Lung microvascular endothelial cell (primary cell): ENCODE data around the gene IL17RB. TPM values are rescaled to one million over a fixed set of nuclear protein-coding genes. Genes with fewer than 3 reads are reported as not detected.

Experiments
- DNase-seq, 2 donors: peaks; one replicate each; pipeline versions ENCODE4 v3.0.0 to v3.0.0-alpha.2; 2010; ENCODE audit warnings: low read depth in 2 of 2
- total RNA-seq: library from RNA; depleted of rRNA; stranded (reverse); fragments of >200 nt; gene quantifications from 2 replicates; pipeline ENCODE4 v1.2.1, GENCODE V29; 2014

IL17RB gene
- total RNA-seq, 1 donor from 2014 or later = not detected

GRCh38 chr3:53902711-53903110 is 56.3 kb downstream of the IL17RB start:
- DNase-seq = no peak

GRCh38 chr3:53913401-53913800 is 67.0 kb downstream of the IL17RB start:
- DNase-seq = no peak

Other genes with a start within 250 kb of the IL17RB start
- gene CHDH, start 149 bp upstream of the IL17RB start, total RNA-seq = under 0.01 TPM in 2 replicates
- gene ACTR8, start 35.6 kb downstream of the IL17RB start, total RNA-seq = 26.2 and 33.3 TPM in 2 replicates
- gene SELENOK, start 45.3 kb downstream of the IL17RB start, total RNA-seq = 21.6 and 36.9 TPM in 2 replicates